Motor neuron (in vitro differentiated cells): ENCODE results near the gene EXOC3L2. TPM values are rescaled to one million over a fixed set of nuclear protein-coding genes. Genes with fewer than 3 reads are reported as not detected.

ENCODE experiments used
- ATAC-seq, 8 experiments: fragments of 200-7000 bp; cut with Tn5 transposase; replicated peaks in 6 of 8; 2 replicates each; pipeline ENCODE4 v1.8.0; 2021; ENCODE audit warnings: mild to moderate bottlenecking in 8 of 8, moderate library complexity in 8 of 8
- H3K27ac ChIP-seq, 2 donors: fragments of 250-450 bp; sonication (Bioruptor Pico); 2 replicates each; pipeline ENCODE4 v1.9.0; 2021; ENCODE audit warnings: antibody characterized with exemption in 2 of 2, mild to moderate bottlenecking in 2 of 2, moderate library complexity in 1 of 2
- H3K4me1 ChIP-seq, 2 donors: fragments of 250-450 bp; sonication (Bioruptor Pico); replicated peaks in 1 of 2; 2 replicates each; pipeline ENCODE4 v1.6.1; 2021; ENCODE audit warnings: antibody characterized with exemption in 2 of 2, mild to moderate bottlenecking in 2 of 2, moderate library complexity in 1 of 2
- H3K4me3 ChIP-seq, 5 donors: fragments of 250-450 bp; sonication (Bioruptor Pico); 2 replicates each; pipeline ENCODE4 v1.9.0; 2021; ENCODE audit warnings: antibody characterized with exemption in 5 of 5, mild to moderate bottlenecking in 5 of 5, moderate library complexity in 4 of 5
- whole genome bisulfite sequencing, 10 experiments: fragments of 450-650 bp; shearing (Covaris generic); methylation state at CpG; one replicate each; pipeline ENCODE4 v1.0.0; 2022; 5-methylcytosine and 5-hydroxymethylcytosine counted together
- in situ Hi-C, 9 experiments: fragments of 400-800 bp; cut with MboI; loops; one replicate each; pipeline ENCODE4 v1.15.0; 2021; ENCODE audit warnings: low sequenced_read_pairs in 9 of 9, low pct_unique_long_range_greater_than_20kb in 2 of 9; ENCODE audit not compliant: unreplicated experiment in 9 of 9
- total RNA-seq, 8 experiments: library from RNA; unstranded; fragments of 300-600 nt; gene quantifications; 2 replicates each; pipeline versions ENCODE4 v1.2.3 to v1.2.4, GENCODE V29; 2022

Gene EXOC3L2
- total RNA-seq, 8 experiments from 2014 or later = 0.04 to 0.51 (median 0.24) TPM; not detected in 1

DNA sequence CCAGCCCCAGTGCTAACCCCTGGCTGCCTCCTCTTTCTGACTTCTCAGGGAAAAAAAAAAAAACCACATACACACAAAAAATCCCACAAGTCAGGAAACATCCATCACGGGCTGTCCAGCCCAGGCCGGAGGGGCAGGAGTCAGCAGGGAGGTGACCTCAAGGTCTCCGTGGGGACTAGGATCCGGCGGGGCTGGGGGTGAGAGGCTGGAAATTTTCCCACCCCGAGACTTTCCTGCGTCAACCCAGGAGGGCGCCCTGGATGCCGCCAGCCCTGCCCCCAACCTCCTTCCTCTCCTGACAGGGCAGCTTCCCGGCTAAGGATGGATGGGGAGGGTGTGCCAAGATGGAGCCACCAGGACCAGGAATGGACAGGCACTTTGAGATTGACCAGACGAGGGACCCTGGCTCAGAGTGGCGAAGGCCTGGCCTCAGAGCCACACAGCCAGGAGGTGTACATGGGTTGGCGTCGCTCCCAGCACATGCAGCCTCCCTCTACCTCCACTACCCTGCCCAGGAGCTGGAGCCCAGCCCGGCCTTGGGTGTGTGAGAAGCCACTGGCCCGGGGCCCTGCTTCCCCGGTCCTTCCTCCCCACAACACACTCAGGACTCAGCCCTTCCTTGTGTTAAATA, 33.3 kb downstream of the EXOC3L2 start:
- 0 to 39% (median 7%) methylated on average over 1 to 3 of the region's 17 CpGs; no CpG with 5 or more reads in 6 of the 10 experiments for WGBS, 10 experiments
- ATAC-seq = peak in 5 of 8 experiments; percentile 8 to 76 (median 35)
- H3K27ac ChIP-seq = no peak overlapping the region
- H3K4me1 ChIP-seq = peaks cover 0 to 13% of the 10 kb centered on the region in 2 donors
- no peak overlapping the region for H3K4me3 ChIP-seq
- in situ Hi-C loops = no loop called here

DNA sequence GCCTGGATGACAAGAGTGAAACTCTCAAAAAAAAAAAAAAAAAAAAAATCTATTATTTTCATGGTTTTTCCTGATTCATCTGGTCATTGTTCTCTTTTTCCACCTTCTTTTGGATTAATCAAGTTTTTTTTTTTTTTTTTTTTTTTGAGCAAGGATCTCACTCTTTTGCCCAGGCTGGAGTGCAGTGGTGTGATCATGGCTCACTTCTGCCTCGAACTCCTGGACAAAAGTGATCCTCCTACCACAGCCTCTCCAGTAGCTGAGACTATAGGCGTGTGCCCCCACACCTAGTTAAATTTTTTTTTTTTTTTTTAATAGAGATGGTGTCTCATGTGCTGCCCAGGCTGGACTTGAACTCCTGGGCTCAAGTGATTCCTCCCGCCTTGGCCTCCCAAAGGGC, 38.9 kb downstream of the EXOC3L2 start:
- 43 to 100% (median 70%) methylated on average over 1 to 3 of the region's 3 CpGs for WGBS, 10 experiments
- H3K4me1 ChIP-seq = peaks cover 0 to 3% of the 10 kb centered on the region in 2 donors
- H3K4me3 ChIP-seq = no peak overlapping the region
- in situ Hi-C loops = no loop called here
- H3K27ac ChIP-seq = no peak overlapping the region
- no peak for ATAC-seq

DNA sequence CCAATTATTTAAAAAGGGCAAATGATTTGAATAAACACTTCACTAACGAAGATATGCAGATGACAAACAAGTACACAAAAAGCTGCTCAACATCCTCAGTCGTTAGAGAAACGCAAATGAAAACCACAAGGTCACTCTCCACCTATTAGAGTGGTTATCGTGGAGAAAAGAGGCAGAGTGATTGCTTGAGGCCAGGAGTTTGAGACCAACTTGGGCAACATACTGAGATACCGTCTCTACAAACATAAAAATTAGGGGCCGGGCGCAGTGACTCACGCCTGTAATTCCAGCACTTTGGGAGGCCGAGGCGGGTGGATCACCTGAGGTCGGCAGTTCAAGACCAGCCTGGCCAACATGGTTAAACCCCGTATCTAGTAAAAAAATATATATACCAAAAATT, 39.4 kb downstream of the EXOC3L2 start:
- no peaks in the 10 kb centered on the region for H3K4me1 ChIP-seq
- 25 to 82% (median 57%) methylated on average over 2 to 12 of the region's 12 CpGs; no CpG with 5 or more reads in 1 of the 10 experiments for WGBS, 10 experiments
- in situ Hi-C loops = no loop called here
- no peak overlapping the region for H3K27ac ChIP-seq
- H3K4me3 ChIP-seq = no peak overlapping the region
- ATAC-seq = no peak

GRCh38 chr19:45202637-45203036, 42.6 kb downstream of the EXOC3L2 start:
- in situ Hi-C loops = no loop called here
- ATAC-seq = peak in 1 of 8 experiments; percentile 52
- WGBS, 10 experiments = 80 to 92% (median 88%) methylated on average over 1 to 3 of the region's 6 CpGs; no CpG with 5 or more reads in 6 of the 10 experiments

GRCh38 chr19:45200568-45200967, 44.6 kb downstream of the EXOC3L2 start:
- H3K27ac ChIP-seq = no peak overlapping the region
- peak in 3 of 8 experiments; percentile 8 to 74 (median 22) for ATAC-seq
- H3K4me1 ChIP-seq = no peaks in the 10 kb centered on the region
- in situ Hi-C loops = no loop called here
- WGBS, 10 experiments = 14 to 61% (median 38%) methylated on average over 1 to 3 of the region's 4 CpGs; no CpG with 5 or more reads in 3 of the 10 experiments
- no peak overlapping the region for H3K4me3 ChIP-seq

More at GRCh38 chr19:45202637-45203036, 42.6 kb downstream of the EXOC3L2 start:
- H3K27ac ChIP-seq = no peak overlapping the region
- no peak overlapping the region for H3K4me3 ChIP-seq
- no peaks in the 10 kb centered on the region for H3K4me1 ChIP-seq

DNA sequence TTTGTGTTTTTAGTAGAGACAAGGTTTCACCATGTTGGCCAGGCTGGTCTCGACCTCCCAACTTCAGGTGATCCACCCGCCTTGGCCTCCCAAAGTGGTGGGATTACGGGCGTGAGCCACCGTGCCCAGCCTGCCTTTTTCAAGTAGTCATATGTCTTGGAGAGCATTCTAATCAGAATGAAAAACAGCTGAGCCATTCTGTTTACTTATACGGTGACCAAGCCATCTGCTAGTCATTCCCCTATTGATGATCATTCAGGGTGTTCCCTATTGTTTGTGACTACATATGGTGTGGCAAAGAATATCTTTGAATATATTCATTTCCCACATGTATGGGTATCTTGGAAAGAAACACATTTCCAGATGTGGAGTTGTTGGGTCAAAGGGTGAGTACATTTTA, 49.4 kb downstream of the EXOC3L2 start:
- H3K27ac ChIP-seq = no peak overlapping the region
- 5 to 100% (median 47%) methylated on average over 1 to 5 of the region's 6 CpGs; no CpG with 5 or more reads in 3 of the 10 experiments for WGBS, 10 experiments
- ATAC-seq = peak in 3 of 8 experiments; percentile 74 to 98 (median 96)
- H3K4me3 ChIP-seq = no peak overlapping the region
- in situ Hi-C loops = no loop called here
- H3K4me1 ChIP-seq = no peaks in the 10 kb centered on the region

GRCh38 chr19:45191375-45191774, 53.8 kb downstream of the EXOC3L2 start:
- Histone ChIP-seq H3K4me1 (no peaks in the 10 kb centered on the region), H3K27ac (no peak overlapping the region), H3K4me3 (no peak overlapping the region)
- no peak for ATAC-seq
- WGBS, 10 experiments = 79 to 100% (median 91%) methylated on average over 1 to 4 of the region's 4 CpGs; no CpG with 5 or more reads in 3 of the 10 experiments
- in situ Hi-C loops = no loop called here

DNA sequence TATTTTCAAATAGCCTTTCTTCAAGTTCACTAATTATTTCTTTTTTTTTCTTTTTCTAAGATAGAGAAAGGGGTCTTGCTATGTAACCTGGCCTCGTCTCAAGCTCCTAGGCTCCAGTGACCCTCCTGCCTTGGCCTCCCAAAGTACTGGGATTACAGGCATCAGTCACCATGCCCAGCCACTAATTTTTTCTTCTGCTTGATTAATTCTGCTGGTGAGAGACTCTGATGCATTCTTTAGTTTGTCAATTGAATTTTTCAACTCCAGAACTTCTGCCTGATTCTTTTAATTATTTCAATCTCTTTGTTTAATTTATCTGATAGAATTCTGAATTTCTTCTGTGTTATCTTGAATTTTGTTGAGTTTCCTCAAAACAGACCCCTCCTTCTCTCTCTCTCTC, 55.2 kb downstream of the EXOC3L2 start:
- Histone ChIP-seq H3K4me3 (no peak overlapping the region), H3K4me1 (no peaks in the 10 kb centered on the region), H3K27ac (no peak overlapping the region)
- 25 to 90% (median 56%) methylated on average over 1 of the region's 1 CpG; no CpG with 5 or more reads in 1 of the 10 experiments for WGBS, 10 experiments
- in situ Hi-C loops = no loop called here
- ATAC-seq = no peak

DNA sequence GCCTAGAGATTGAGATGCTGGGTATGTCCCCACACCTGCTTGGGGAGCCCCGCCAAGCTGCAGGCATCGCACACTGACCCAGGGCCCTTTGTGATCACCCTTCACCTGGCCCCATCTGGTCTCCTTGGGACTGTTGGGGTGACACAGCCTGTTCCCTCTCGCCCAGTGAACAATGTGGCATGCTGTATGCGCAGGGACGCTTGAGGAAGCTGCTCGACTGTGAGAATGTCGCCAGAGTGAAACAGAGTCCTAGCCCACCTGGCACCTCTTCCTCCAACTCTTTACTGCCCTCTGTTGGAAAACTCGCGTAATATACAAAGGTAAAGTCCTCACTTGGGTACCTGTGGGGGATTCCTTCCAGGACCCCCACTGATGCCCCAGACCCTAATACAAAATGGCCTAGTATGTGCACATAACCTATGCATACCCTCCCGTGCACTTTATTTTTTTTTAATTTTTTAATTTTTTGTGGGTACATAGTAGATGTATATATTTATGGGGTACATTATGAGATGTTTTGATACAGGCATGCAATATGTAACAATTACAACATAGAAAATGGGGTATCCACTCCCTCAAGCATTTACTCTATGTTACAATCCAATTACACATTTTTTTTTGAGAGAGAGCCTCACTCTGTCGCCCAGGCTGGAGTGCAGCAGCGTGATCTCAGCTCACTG, 57.6 kb downstream of the EXOC3L2 start:
- 0 to 83% (median 26%) methylated on average over 1 to 6 of the region's 12 CpGs for WGBS, 10 experiments
- Histone ChIP-seq H3K4me1 (no peaks in the 10 kb centered on the region), H3K4me3 (no peak overlapping the region), H3K27ac (no peak overlapping the region)
- ATAC-seq = peak in 6 of 8 experiments; percentile 48 to 65 (median 60)
- in situ Hi-C loops = no loop called here

- 44 to 100% (median 92%) methylated on average over 1 to 5 of the region's 12 CpGs; no CpG with 5 or more reads in 3 of the 10 experiments for WGBS, 10 experiments
- peak in 6 of 8 experiments; percentile 3 to 82 (median 38) for ATAC-seq
These were observed 58.5 kb downstream of the EXOC3L2 start for GRCh38 chr19:45186509-45187334.

DNA sequence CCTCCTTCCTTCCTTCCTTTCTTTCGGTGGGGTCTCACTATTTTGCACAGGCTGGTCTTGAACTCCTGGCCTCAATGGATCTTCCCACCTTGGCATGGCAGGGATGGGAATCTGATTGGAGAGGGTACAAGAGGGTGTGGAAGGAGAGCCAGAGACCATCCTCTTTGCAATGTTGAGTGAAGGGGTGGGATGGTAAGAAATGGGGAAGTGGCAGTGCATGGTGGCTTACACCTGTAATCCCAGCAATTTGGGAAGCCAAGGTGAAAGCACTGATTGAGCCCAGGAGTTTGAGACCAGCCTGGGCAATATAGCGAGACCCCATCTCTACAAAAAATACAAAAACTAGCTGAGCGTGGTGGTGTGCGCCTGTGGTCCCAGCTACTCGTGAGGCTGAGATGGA, 61.1 kb downstream of the EXOC3L2 start:
- no peak for ATAC-seq
- WGBS, 10 experiments = 71 to 100% (median 83%) methylated on average over 1 to 3 of the region's 5 CpGs; no CpG with 5 or more reads in 6 of the 10 experiments
- Histone ChIP-seq H3K4me3 (no peak overlapping the region), H3K4me1 (peaks cover 5 to 6% of the 10 kb centered on the region in 2 donors), H3K27ac (no peak overlapping the region)
- in situ Hi-C loops = no loop called here

More at GRCh38 chr19:45186509-45187334, 58.5 kb downstream of the EXOC3L2 start:
- in situ Hi-C loops = no loop called here
- Histone ChIP-seq H3K4me1 (no peaks in the 10 kb centered on the region), H3K27ac (no peak overlapping the region), H3K4me3 (no peak overlapping the region)

DNA sequence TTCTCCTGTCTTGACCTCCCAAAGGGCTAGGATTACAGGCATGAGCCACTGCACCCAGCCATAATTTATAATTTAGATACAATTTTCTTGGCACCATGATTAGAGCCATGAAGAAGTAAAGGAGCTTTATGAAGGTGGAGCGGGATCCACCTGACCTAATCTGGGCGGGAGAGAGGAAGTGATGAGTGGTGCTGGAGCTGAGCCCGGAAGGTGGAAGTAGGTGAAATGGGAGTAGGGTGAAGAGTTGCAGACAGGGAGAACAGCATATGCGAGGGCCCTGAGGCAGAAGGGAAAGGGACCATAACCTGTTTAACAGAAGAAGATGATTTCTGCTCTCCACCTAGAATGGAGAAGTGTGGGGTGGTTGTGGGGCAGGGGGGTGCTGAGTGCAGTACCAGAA, 62.4 kb downstream of the EXOC3L2 start:
- H3K4me1 ChIP-seq = peaks cover 5 to 6% of the 10 kb centered on the region in 2 donors
- H3K4me3 ChIP-seq = no peak overlapping the region
- H3K27ac ChIP-seq = no peak overlapping the region
- 71 to 100% (median 88%) methylated on average over 1 to 3 of the region's 4 CpGs; no CpG with 5 or more reads in 2 of the 10 experiments for WGBS, 10 experiments
- in situ Hi-C loops = no loop called here
- ATAC-seq = no peak

GRCh38 chr19:45180936-45181335, 64.3 kb downstream of the EXOC3L2 start:
- in situ Hi-C loops = no loop called here
- ATAC-seq = no peak

More at GRCh38 chr19:45180936-45181335, 64.3 kb downstream of the EXOC3L2 start:
- 60 to 100% (median 70%) methylated on average over 1 to 3 of the region's 7 CpGs; no CpG with 5 or more reads in 6 of the 10 experiments for WGBS, 10 experiments
- Histone ChIP-seq H3K27ac (no peak overlapping the region), H3K4me1 (peaks cover 8 to 13% of the 10 kb centered on the region in 2 donors), H3K4me3 (no peak overlapping the region)
